RPMI8226 (cell line): ENCODE data around the gene PEX11B.

Experiments
- DNase-seq: peaks from one replicate; pipeline ENCODE4 v3.0.0-alpha.2; 2015

The PEX11B gene

GRCh38 chr1:145906954-145907753, 11.4 kb downstream of the PEX11B start:
- no peak for DNase-seq

- DNase-seq, result no peak
Observed at GRCh38 chr1:145901312-145902021, 17.1 kb downstream of the PEX11B start.

- no peak for DNase-seq
Observed at GRCh38 chr1:145898756-145899155, 19.8 kb downstream of the PEX11B start.

GRCh38 chr1:145897969-145898368, 20.5 kb downstream of the PEX11B start:
- no peak for DNase-seq

GRCh38 chr1:145895471-145895870, 23.0 kb downstream of the PEX11B start:
- no peak for DNase-seq

- DNase-seq, result no peak
Observed at GRCh38 chr1:145893306-145894055, 25.0 kb downstream of the PEX11B start.

DNA sequence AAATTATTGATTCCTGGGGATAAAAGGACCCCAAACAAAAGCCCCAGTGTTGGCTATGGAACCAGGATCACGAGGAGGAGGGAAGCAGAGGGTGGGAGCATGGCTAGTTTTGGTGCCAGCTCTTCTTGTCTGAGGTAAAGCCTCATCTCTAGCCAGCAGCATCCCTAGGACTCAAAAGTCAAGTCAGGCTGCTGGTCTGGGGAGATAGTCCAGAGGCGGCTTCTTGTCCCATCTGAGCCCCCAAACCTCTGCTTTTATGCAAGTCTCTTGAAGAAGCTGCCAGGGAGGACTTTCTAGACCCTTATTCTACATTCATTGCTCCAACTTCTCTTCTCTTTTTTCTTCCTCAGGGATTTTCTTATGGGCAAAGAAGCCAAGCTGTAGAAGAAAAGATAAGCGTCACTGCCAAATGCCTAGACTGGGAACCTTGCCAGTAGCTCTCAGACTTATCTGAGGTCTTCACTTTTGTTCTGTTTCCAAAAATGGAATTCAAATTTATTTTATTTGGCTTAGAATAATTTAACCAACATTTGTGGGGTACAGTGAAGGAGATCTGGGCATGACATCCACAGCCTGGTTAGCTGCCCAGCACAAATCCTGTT, 25.9 kb downstream of the PEX11B start:
- DNase-seq, result peak; percentile 21

DNA sequence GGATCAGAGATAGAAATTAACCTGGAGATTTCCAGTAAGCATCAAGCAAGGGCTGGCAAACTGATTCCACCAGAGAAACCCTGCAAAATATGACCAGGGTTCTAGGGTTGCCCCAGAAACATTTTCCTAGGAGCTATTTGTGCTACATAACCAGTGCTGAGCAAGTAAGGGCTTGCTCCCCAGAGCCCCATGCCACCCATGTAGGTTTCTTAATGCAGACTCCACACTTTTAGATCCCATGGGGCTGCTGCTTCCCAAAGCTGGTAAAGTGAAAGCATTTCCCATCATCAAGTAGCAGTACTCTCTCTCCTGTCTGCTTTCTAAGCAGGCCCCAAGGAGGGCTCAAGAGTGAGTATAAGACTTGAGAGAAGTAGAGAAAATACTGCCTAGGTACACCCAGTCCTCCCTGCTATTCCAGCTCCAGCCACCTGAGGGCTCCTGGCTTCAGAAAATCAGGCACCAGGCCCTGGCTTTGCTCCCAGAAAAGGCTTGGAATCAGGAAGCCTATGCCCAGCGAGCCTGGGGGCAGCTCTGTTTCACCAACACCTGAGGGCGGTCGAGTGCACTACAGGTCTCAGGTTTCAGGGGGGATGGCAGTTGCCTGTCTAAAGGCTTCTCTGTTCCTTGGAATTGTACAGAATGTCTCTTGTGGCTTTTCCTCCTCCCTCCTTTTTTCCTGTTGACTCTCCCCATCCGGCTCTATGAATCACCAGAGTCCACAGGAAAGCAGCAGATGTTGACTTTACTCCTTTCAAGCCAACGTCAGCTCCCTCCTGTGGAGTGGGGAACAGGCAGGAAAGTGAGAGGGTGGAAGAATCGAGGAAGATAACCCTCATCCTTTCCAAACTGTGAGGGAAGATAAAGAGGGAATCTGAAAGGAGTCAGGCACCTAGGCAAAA, 26.7 kb downstream of the PEX11B start:
- peak; percentile 88 for DNase-seq

- DNase-seq, result no peak
Observed at GRCh38 chr1:145891143-145891542, 27.4 kb downstream of the PEX11B start.

DNA sequence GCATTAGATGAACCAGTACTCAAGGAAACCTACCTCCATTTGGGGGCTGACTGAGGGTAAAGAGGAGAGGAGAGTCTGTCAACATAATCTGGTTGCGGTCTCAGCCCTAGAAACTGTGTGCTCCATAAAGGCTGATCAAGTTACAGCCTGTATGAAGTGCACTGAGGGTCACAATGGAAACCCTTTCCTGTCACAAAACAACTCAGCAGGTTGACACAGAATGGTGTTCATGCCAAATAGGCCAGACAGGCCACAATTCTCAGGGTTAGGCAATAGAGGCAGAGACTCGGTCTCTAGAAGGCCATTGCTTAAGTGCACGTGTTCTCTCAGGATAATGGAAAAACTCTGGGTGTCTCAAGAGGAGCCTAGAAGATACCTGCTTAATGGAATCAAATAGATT, 28.8 kb downstream of the PEX11B start:
- DNase-seq, result no peak

- no peak for DNase-seq
Observed at GRCh38 chr1:145887631-145888030, 30.9 kb downstream of the PEX11B start.

- DNase-seq, result no peak
Observed at GRCh38 chr1:145886816-145887215, 31.7 kb downstream of the PEX11B start.

DNA sequence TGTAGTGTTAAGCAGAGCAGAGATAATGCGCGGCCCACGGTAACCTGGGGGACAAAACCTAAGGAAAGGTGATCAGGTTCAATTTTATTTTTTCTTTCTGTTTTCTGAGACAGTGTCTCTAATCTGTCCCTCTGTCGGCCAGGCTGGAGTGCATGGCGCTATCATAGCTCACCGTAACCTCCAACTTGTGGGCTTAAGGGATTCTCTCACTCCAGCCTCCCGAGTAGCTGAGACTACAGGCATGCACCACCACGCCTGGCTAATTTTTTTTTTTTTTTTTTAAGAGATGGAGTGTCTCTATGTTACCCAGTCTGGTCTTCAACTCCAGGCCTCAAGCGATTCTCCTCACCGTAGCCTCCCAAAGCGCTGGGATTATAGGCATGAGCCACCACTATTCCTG, 32.1 kb downstream of the PEX11B start:
- no peak for DNase-seq

- peak; percentile 90 for DNase-seq
Observed at GRCh38 chr1:145885738-145886287, 32.7 kb downstream of the PEX11B start, which contains the start of gene ANKRD35. TSS of gene ANKRD35 (minus strand) at chr1:145885866. CDS start at chr1:145885758, 108 bp downstream.

DNA sequence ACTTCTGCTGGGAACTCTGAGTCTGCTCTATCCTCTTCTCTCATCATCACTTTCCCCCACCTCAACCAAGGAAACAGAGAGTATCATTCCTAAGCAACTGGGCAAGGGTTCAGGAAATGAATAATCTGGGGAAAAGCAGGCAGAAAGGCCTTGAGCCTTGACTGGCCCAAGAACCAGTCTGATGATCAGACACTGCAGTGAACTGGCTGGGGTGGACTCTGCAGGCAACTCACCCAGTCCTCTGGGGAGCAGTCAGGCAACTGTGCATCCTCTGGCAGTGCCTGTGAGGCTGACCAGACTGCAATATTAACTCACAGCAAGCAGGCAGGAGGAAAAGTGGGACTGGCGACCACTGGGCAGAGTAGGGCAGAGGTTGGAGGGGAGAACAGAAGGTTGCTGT, 33.8 kb downstream of the PEX11B start:
- no peak for DNase-seq

DNA sequence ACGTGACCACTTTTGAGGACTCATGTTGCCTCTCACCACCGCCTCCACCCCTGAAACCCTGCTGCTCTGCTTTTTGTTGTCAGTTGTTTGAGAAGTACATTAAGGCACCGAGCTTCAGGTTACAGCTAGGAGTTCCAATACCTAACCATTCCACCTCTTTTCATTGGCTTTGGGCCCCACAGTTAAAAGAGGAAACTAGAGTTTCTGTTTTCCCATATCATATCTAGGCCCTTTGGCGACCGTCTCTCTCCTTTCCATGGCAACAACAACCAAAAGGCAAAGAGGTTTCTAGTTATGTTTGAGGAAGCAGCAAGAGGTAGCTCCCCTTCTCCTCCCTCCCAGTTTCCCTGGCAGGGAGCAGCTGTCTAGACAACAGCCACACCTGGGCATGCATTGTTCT, 38.7 kb downstream of the PEX11B start:
- peak; percentile 38 for DNase-seq

GRCh38 chr1:145878724-145879123, 39.8 kb downstream of the PEX11B start:
- DNase-seq, result no peak

GRCh38 chr1:145877923-145878486, 40.5 kb downstream of the PEX11B start:
- no peak for DNase-seq

- DNase-seq, result no peak
Observed at GRCh38 chr1:145874646-145875045, 43.9 kb downstream of the PEX11B start.

DNA sequence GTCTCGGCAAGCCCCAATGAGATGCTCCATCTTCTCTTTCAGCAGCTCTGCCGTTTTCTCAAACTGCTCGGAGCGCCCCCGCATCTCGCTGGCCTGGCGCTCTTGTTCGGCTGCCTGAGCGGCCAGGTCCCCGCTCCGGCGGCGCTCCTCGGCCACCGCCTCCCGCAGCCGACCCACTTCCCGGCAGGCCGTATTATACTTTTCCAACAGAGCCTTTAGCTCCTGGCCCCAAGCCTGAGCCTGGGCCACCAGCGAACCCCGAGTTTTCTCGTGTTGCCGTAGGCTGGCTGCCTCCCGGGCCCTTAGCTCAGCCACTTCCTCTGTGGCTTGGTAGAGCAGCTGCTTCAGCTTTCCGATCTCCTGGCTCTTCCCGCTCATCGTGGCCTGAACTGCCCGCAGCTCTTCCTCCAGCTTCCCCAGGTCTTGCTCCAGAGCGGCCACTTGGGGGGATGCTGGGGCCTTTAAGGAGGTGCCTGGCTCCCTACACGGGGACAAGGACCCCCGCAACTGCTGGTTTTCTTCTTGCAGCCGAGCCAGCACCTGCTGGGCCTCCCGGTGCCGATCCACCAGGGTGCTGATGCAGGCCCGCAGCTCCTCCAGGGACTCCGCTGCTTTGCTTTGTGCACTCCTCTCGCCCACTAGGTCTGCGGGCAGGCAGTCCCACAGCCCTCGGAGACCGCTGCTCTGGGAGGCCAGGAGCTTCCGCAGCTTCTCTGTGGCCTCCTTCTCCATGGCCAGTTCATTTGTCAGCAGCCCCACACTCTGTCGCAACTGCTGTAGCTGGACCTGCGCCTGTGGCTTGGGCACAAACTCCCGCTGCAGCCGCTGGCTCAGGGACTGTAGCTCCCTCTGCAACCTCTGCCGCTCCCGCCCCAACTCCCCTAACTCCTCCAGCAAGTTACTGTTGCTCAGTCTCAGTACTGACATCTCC, 46.3 kb downstream of the PEX11B start:
- peak; percentile 52 for DNase-seq
